Liver (tissue), 3 donors: ENCODE measurements around the gene AP1M1.

Experiments used
- ATF3 ChIP-seq: IDR thresholded peaks from 2 replicates; pipeline ENCODE4 v1.6.1; 2016; ENCODE audit warnings: antibody characterized with exemption
- CTCF ChIP-seq: fragments of 150-350 bp; IDR thresholded peaks from 2 replicates; pipeline ENCODE4 v1.5.1; 2017; ENCODE audit warnings: improper control_type of control experiment, low read depth, low read length; ENCODE audit not compliant: missing input control
- EGR1 ChIP-seq, 2 donors: IDR thresholded peaks; 2 replicates each; pipeline ENCODE4 v1.6.1; 2016 to 2018; ENCODE audit warnings: antibody characterized with exemption in 2 of 2, low read depth in 2 of 2
- FOXA1 ChIP-seq: IDR thresholded peaks from 2 replicates; pipeline ENCODE4 v1.6.1; 2016; ENCODE audit warnings: antibody characterized with exemption
- GABPA ChIP-seq, 2 donors: IDR thresholded peaks in 1 of 2; conservative IDR thresholded peaks in 1 of 2; 2 replicates each; pipeline ENCODE4 v1.6.1; 2016; ENCODE audit warnings: antibody characterized with exemption in 2 of 2, mild to moderate bottlenecking in 1 of 2, moderate library complexity in 1 of 2
- JUND ChIP-seq, 2 donors: IDR thresholded peaks; 2 replicates each; pipeline ENCODE4 v1.6.1; 2016; ENCODE audit warnings: antibody characterized with exemption in 2 of 2
- MAX ChIP-seq: IDR thresholded peaks from 2 replicates; pipeline ENCODE4 v1.6.1; 2016; ENCODE audit warnings: antibody characterized with exemption
- RAD21 ChIP-seq, 2 donors: IDR thresholded peaks; 2 replicates each; pipeline ENCODE4 v1.6.1; 2016; ENCODE audit warnings: antibody characterized with exemption in 2 of 2, mild to moderate bottlenecking in 2 of 2
- RXRA ChIP-seq, 2 donors: IDR thresholded peaks; 2 replicates each; pipeline ENCODE4 v1.6.1; 2017 to 2018; ENCODE audit warnings: antibody characterized with exemption in 2 of 2, mild to moderate bottlenecking in 1 of 2
- SP1 ChIP-seq: IDR thresholded peaks from 2 replicates; pipeline ENCODE4 v1.6.1; 2018; ENCODE audit warnings: antibody characterized with exemption, mild to moderate bottlenecking
- TAF1 ChIP-seq: conservative IDR thresholded peaks from 2 replicates; pipeline ENCODE4 v1.6.1; 2016; ENCODE audit warnings: antibody characterized with exemption, mild to moderate bottlenecking
- YY1 ChIP-seq: IDR thresholded peaks from 2 replicates; pipeline ENCODE4 v1.6.1; 2016; ENCODE audit warnings: antibody characterized with exemption, mild to moderate bottlenecking
- TF ChIP-seq, protein P1 (sequence below): IDR thresholded peaks from 2 replicates; pipeline ENCODE4 v1.6.1; 2016; ENCODE audit warnings: antibody characterized with exemption
- TF ChIP-seq, protein P2 (sequence below): IDR thresholded peaks from 2 replicates; pipeline ENCODE4 v1.6.1; 2016; ENCODE audit warnings: antibody characterized with exemption, mild to moderate bottlenecking
- donor health status: healthy.
- donor health status: healthy.

DNA sequence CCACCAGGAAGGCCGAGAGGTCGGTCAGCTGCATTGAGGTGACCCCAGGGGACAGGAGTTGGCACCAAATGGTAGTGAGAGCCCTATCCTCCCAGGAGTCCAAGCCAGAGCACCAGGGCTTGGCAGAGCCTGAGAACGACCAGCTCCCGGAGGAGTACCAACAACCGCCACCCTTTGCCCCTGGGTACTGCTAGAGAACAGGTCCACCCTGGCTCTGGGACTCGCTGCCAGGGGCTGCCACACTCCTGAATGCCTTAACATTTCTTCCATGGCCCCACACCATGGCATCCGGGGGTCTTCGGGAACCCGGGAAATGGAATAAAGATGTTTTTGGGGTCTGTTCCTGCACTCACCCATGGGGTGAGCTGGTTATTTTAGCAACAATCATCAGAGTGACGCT lies 40.1 kb upstream of the AP1M1 start:
- TF ChIP-seq CTCF = no peak
- no peak for TF ChIP-seq TAF1
- TF ChIP-seq ATF3 = no peak
- TF ChIP-seq YY1 = no peak
- TF ChIP-seq RAD21 (IDR thresholded peaks at IDR 0.05) = no peak
- TF ChIP-seq, protein P1, sequence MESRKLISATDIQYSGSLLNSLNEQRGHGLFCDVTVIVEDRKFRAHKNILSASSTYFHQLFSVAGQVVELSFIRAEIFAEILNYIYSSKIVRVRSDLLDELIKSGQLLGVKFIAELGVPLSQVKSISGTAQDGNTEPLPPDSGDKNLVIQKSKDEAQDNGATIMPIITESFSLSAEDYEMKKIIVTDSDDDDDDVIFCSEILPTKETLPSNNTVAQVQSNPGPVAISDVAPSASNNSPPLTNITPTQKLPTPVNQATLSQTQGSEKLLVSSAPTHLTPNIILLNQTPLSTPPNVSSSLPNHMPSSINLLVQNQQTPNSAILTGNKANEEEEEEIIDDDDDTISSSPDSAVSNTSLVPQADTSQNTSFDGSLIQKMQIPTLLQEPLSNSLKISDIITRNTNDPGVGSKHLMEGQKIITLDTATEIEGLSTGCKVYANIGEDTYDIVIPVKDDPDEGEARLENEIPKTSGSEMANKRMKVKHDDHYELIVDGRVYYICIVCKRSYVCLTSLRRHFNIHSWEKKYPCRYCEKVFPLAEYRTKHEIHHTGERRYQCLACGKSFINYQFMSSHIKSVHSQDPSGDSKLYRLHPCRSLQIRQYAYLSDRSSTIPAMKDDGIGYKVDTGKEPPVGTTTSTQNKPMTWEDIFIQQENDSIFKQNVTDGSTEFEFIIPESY = no peak
- TF ChIP-seq JUND (IDR thresholded peaks at IDR 0.05) = no peak
- TF ChIP-seq, protein P2, sequence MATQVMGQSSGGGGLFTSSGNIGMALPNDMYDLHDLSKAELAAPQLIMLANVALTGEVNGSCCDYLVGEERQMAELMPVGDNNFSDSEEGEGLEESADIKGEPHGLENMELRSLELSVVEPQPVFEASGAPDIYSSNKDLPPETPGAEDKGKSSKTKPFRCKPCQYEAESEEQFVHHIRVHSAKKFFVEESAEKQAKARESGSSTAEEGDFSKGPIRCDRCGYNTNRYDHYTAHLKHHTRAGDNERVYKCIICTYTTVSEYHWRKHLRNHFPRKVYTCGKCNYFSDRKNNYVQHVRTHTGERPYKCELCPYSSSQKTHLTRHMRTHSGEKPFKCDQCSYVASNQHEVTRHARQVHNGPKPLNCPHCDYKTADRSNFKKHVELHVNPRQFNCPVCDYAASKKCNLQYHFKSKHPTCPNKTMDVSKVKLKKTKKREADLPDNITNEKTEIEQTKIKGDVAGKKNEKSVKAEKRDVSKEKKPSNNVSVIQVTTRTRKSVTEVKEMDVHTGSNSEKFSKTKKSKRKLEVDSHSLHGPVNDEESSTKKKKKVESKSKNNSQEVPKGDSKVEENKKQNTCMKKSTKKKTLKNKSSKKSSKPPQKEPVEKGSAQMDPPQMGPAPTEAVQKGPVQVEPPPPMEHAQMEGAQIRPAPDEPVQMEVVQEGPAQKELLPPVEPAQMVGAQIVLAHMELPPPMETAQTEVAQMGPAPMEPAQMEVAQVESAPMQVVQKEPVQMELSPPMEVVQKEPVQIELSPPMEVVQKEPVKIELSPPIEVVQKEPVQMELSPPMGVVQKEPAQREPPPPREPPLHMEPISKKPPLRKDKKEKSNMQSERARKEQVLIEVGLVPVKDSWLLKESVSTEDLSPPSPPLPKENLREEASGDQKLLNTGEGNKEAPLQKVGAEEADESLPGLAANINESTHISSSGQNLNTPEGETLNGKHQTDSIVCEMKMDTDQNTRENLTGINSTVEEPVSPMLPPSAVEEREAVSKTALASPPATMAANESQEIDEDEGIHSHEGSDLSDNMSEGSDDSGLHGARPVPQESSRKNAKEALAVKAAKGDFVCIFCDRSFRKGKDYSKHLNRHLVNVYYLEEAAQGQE = no peak
- TF ChIP-seq GABPA (IDR thresholded peaks at IDR 0.05 in 1 of 2, conservative IDR thresholded peaks at IDR 0.05 in 1 of 2) = no peak
- no peak for TF ChIP-seq SP1
- TF ChIP-seq FOXA1 = no peak
- no peak for TF ChIP-seq EGR1 (IDR thresholded peaks at IDR 0.05; ENCODE audit: low read depth in 2 of 2)
- TF ChIP-seq MAX = no peak
- TF ChIP-seq RXRA (IDR thresholded peaks at IDR 0.05) = no peak
